Skeletal muscle satellite cell (primary cell): ENCODE results near the gene KATNBL1.
"Not testable (repeated sequence)": the region's sequence is repeated elsewhere in the genome, so short reads cannot be mapped to it uniquely, and the experiment has no call there.

Experiments
- H3K27me3 ChIP-seq: 2 replicates; pipeline ENCODE4 v1.7.0; 2013; ENCODE audit warnings: low read length; ENCODE audit not compliant: control insufficient read depth, insufficient read depth
- H3K36me3 ChIP-seq: 2 replicates; pipeline ENCODE4 v1.7.0; 2013; ENCODE audit warnings: mild to moderate bottlenecking, control low read depth, low read length; ENCODE audit not compliant: insufficient read depth
- H3K4me1 ChIP-seq: 2 replicates; pipeline ENCODE4 v1.7.0; 2013; ENCODE audit warnings: low read length; ENCODE audit not compliant: control insufficient read depth, insufficient read depth
- H3K4me2 ChIP-seq: 2 replicates; pipeline ENCODE4 v1.7.0; 2013; ENCODE audit warnings: mild to moderate bottlenecking, low read length
- H3K4me3 ChIP-seq: 2 replicates; pipeline ENCODE4 v1.7.0; 2013; ENCODE audit warnings: low read length
- H3K9ac ChIP-seq: 2 replicates; pipeline ENCODE4 v1.7.0; 2013; ENCODE audit warnings: mild to moderate bottlenecking, low read depth, low read length, moderate library complexity
- H3K9me3 ChIP-seq: replicated peaks from 2 replicates; pipeline ENCODE4 v1.7.0; 2013; ENCODE audit warnings: mild to moderate bottlenecking, control low read depth, low read length

KATNBL1 gene

GRCh38 chr15:34239151-34239808 is 29.4 kb upstream of the KATNBL1 start:
- H3K27me3 ChIP-seq: no peaks in the 10 kb centered on the region
- H3K36me3 ChIP-seq: peaks cover 17% of the 10 kb centered on the region
- H3K9ac ChIP-seq: peak overlapping the region; percentile 78
- peaks cover 18% of the 10 kb centered on the region for H3K4me1 ChIP-seq
- no peaks in the 10 kb centered on the region for H3K9me3 ChIP-seq
- H3K4me2 ChIP-seq: peak overlapping the region; percentile 77
- H3K4me3 ChIP-seq: peak overlapping the region; percentile 55

DNA sequence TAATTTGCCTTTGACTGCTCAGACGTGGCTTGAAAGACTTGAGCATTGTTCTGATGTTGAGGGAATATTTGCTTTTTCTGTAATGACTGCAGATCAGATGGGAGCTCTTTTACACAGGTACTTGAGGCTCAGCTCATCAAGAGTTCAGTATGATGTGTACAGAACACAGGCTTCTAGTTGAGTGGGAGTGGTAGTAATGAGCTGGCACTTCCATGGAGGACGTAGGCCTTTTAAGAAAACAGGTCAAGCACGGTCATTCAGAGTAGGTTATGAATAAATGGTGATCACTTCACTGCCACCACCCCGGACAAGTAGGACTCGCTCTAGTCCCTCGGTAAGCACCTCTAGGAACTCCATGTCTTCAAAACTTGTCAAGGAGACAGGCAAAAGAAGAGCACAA is 23.7 kb upstream of the KATNBL1 start:
- no peak overlapping the region for H3K4me2 ChIP-seq
- H3K36me3 ChIP-seq: peaks cover 31% of the 10 kb centered on the region
- H3K9me3 ChIP-seq: no peaks in the 10 kb centered on the region
- H3K4me3 ChIP-seq: no peak overlapping the region
- H3K27me3 ChIP-seq: no peaks in the 10 kb centered on the region
- H3K9ac ChIP-seq: no peak overlapping the region
- H3K4me1 ChIP-seq: peaks cover 3% of the 10 kb centered on the region

DNA sequence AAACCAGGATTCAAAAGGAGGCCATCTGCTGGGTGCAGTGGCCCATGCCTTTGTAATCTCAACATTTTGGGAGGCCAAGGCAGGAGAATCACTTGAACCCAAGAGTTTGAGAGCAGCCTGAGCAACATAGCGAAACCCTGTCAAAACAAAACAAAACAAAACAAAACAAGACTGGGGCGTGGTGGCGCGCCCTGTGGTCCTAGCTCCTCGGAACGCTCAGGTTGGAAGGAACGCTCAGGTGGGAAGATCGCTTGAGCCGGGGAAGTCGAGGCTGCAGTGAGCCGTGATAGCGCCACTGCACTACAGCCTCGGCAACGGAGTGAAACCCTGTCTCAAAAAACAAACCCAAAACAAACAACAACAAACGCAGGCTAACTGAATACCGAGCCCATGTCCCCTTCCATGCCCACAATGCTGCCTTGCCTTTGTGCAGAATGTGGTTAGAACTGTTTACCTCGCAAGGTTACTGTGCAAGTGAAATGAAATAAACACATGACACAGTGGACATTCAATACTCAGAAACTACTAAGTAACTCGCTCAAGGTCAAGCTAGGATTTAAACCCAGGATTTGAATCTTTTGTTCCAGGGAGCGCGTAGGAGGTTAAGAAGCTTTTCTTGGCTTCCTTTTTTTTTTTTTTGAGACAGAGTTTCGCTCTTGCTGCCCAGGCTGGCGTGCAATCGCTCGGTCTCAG is 14.2 kb upstream of the KATNBL1 start:
- Histone ChIP-seq H3K4me2 (peak overlapping the region; percentile 85), H3K27me3 (no peaks in the 10 kb centered on the region), H3K9me3 (no peaks in the 10 kb centered on the region), H3K4me1 (peaks cover 7% of the 10 kb centered on the region), H3K4me3 (peak overlapping the region; percentile 89), H3K36me3 (peaks cover 11% of the 10 kb centered on the region), H3K9ac (peak overlapping the region; percentile 94)

DNA sequence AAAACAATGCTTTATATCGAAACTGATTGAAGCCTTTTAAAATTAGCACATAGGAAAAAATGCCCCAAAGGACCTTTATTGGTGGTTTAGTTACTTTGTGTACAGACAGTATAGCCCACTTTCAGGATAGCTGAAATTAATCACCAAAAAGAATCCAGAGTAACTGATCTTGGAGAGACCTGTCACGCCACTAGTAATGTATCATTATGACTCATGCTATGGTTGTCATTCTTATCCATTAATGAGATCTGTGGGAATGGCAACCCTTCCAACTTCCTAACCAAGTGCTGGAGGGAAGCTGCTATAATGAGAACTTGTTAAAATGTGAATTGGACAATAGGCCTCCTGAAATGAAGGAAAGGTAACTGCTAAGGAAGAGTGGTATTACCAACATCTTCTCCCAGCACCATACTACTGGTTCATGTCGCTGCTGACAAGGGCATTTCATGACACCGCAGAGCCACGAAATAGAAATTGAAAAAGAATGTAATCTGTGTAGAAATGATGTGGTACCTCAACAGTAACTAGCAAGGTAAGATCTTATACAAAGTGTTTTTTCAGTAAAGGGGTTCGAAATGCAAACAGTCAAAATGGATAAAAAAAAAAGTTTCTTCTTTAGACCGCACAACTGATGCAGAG is 7.8 kb upstream of the KATNBL1 start:
- Histone ChIP-seq H3K4me1 (peaks cover 7% of the 10 kb centered on the region), H3K9ac (no peak overlapping the region), H3K9me3 (no peaks in the 10 kb centered on the region), H3K4me2 (peak overlapping the region; percentile 14), H3K36me3 (no peaks in the 10 kb centered on the region), H3K27me3 (no peaks in the 10 kb centered on the region), H3K4me3 (no peak overlapping the region)

- Histone ChIP-seq H3K27me3 (no peaks in the 10 kb centered on the region), H3K4me1 (peaks cover 7% of the 10 kb centered on the region), H3K4me2 (no peak overlapping the region), H3K36me3 (no peaks in the 10 kb centered on the region), H3K9ac (no peak overlapping the region), H3K4me3 (no peak overlapping the region), H3K9me3 (no peaks in the 10 kb centered on the region)
Observed at GRCh38 chr15:34216527-34217270, 6.8 kb upstream of the KATNBL1 start.

- Histone ChIP-seq H3K4me1 (peaks cover 7% of the 10 kb centered on the region), H3K4me2 (no peak overlapping the region), H3K36me3 (no peaks in the 10 kb centered on the region), H3K4me3 (no peak overlapping the region), H3K9ac (no peak overlapping the region), H3K27me3 (no peaks in the 10 kb centered on the region), H3K9me3 (no peaks in the 10 kb centered on the region)
Observed at GRCh38 chr15:34214135-34214534, 4.2 kb upstream of the KATNBL1 start.

- Histone ChIP-seq H3K27me3 (no peaks in the 10 kb centered on the region), H3K4me3 (no peak overlapping the region), H3K4me1 (peaks cover 7% of the 10 kb centered on the region), H3K9ac (no peak overlapping the region), H3K4me2 (no peak overlapping the region), H3K36me3 (no peaks in the 10 kb centered on the region), H3K9me3 (no peaks in the 10 kb centered on the region)
Observed at GRCh38 chr15:34213690-34214089, 3.8 kb upstream of the KATNBL1 start.

- H3K4me1 ChIP-seq: peaks cover 13% of the 10 kb centered on the region
Observed at GRCh38 chr15:34206011-34206410, 3.9 kb downstream of the KATNBL1 start.

DNA sequence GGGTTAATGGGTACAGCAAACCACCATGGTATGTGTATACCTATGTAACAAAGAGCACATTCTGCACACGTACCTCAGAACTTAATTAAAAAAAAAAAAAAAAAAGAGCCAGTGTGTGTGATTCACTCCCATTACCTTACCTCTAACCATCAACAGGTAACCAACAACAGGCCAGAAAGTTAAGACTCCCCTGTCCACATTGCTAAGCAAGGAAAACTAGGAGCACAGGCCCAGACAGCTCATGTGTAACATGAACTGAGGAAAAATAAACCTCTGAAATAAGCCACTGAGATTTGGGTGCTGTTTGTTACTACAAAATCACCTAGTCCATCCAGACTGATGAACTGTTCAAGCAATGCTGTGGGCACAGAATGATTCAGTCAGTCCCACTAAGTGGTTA is 6.0 kb downstream of the KATNBL1 start:
- peaks cover 1% of the 10 kb centered on the region for H3K36me3 ChIP-seq
- H3K9me3 ChIP-seq: no peaks in the 10 kb centered on the region
- H3K4me2 ChIP-seq: no peak overlapping the region
- peaks cover 19% of the 10 kb centered on the region for H3K4me1 ChIP-seq
- H3K27me3 ChIP-seq: no peaks in the 10 kb centered on the region
- H3K4me3 ChIP-seq: no peak overlapping the region
- H3K9ac ChIP-seq: no peak overlapping the region

More at GRCh38 chr15:34206011-34206410, 3.9 kb downstream of the KATNBL1 start:
- H3K4me3 ChIP-seq: no peak overlapping the region
- H3K9me3 ChIP-seq: no peaks in the 10 kb centered on the region
- H3K36me3 ChIP-seq: no peaks in the 10 kb centered on the region
- H3K27me3 ChIP-seq: no peaks in the 10 kb centered on the region
- no peak overlapping the region for H3K4me2 ChIP-seq
- no peak overlapping the region for H3K9ac ChIP-seq

DNA sequence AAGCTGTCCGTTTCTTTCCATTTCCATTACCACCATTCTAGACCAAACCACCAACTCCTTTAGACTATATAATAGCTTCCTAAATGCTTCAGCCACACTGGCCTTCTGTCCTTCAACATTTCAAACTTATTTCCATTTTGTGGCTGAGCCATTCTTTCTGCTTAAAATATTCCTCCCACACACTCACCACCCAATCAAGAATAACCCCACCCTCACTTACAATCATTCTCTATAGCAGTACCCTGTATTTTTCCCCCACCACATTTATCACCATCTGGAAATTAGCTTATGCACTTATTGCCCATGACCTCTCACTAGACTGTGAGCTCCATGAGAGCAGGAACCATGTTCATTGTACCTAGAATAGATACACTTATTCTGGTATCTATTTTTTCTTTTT is 6.6 kb downstream of the KATNBL1 start:
- H3K4me3 ChIP-seq: no peak overlapping the region
- peaks cover 6% of the 10 kb centered on the region for H3K36me3 ChIP-seq
- H3K9ac ChIP-seq: no peak overlapping the region
- H3K27me3 ChIP-seq: no peaks in the 10 kb centered on the region
- peaks cover 15% of the 10 kb centered on the region for H3K4me1 ChIP-seq
- no peaks in the 10 kb centered on the region for H3K9me3 ChIP-seq
- H3K4me2 ChIP-seq: no peak overlapping the region

DNA sequence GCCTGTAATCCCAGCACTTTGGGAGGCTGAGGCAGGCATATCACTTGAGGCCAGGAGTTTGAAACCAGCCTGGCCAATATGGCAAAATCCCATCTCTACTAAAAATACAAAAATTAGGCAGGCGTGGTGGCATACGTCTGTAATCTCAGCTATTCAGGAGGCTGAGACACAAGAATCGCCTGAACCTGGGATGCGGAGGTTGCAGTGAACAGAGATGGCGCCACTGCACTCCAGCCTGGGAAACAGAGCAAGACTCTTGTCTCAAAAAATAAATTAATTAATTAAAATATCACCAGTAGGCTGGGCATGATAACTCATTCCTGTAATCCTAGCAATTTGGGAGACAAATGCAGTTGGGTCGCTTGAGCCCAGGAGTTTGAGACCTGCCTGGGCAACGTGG is 16.6 kb downstream of the KATNBL1 start:
- H3K4me1 ChIP-seq: not testable (repeated sequence)

More for the DNA sequence above, 16.6 kb downstream of the KATNBL1 start:
- not testable (repeated sequence) for H3K36me3 ChIP-seq, H3K4me2 ChIP-seq, H3K4me3 ChIP-seq, H3K27me3 ChIP-seq, H3K9ac ChIP-seq, H3K9me3 ChIP-seq
